Kidney (tissue), 14 donors: ENCODE results near the gene ZNF512. TPM values are rescaled to one million over a fixed set of nuclear protein-coding genes. Genes with fewer than 3 reads are reported as not detected.

ENCODE experiments used
- DNase-seq, 5 donors: peaks; one replicate each; pipeline ENCODE4 v3.0.0-alpha.2; 2013 to 2020
- FAIRE-seq: peaks from 2 replicates; lab custom pipeline; 2012; peaks lifted over from hg19 to GRCh38; lab: Jason Lieb, UNC
- H3K27ac ChIP-seq, 2 donors: one replicate each; pipeline ENCODE4 v1.7.0; 2013; ENCODE audit warnings: low read depth in 2 of 2, low read length in 2 of 2, inconsistent platforms in 1 of 2
- H3K27me3 ChIP-seq: one replicate; pipeline ENCODE4 v1.7.1; 2013; ENCODE audit warnings: low read length, inconsistent platforms; ENCODE audit not compliant: control insufficient read depth, insufficient read depth
- H3K36me3 ChIP-seq, 3 donors: one replicate each; pipeline versions ENCODE4 v1.7.0 to v1.7.1; 2013; ENCODE audit warnings: low read length in 3 of 3, control low read depth in 1 of 3, inconsistent platforms in 1 of 3; ENCODE audit not compliant: insufficient read depth in 3 of 3, control insufficient read depth in 2 of 3
- H3K4me1 ChIP-seq, 3 donors: one replicate each; pipeline versions ENCODE4 v1.7.0 to v1.7.1; 2013; ENCODE audit warnings: low read length in 3 of 3, inconsistent platforms in 1 of 3, low read depth in 1 of 3; ENCODE audit not compliant: control insufficient read depth in 2 of 3, insufficient read depth in 2 of 3
- H3K4me3 ChIP-seq, 3 donors: one replicate each; pipeline versions ENCODE4 v1.7.0 to v1.8.1; 2013; ENCODE audit warnings: low read length in 3 of 3, control low read depth in 1 of 3, inconsistent platforms in 1 of 3
- H3K9ac ChIP-seq, 3 donors: one replicate each; pipeline versions ENCODE4 v1.7.0 to v1.7.1; 2013; ENCODE audit warnings: low read length in 3 of 3, control low read depth in 1 of 3, inconsistent platforms in 1 of 3
- H3K9me3 ChIP-seq, 3 donors: one replicate each; pipeline versions ENCODE4 v1.7.0 to v1.7.1; 2013; ENCODE audit warnings: low read length in 3 of 3, control low read depth in 1 of 3, inconsistent platforms in 1 of 3; ENCODE audit not compliant: control insufficient read depth in 2 of 3, insufficient read depth in 1 of 3
- CTCF ChIP-seq: IDR thresholded peaks from 3 replicates; pipeline ENCODE4 v1.5.1; 2012; ENCODE audit warnings: mild to moderate bottlenecking, moderate library complexity, borderline replicate concordance; ENCODE audit not compliant: insufficient read depth; ENCODE audit errors: extremely low read depth
- intact Hi-C: fragments of 100-400 bp; cut with DNase I; formaldehyde crosslinking; loops from one replicate; pipeline ENCODE4 v1.11.1; 2022
- polyA plus RNA-seq: library from polyadenylated mRNA; stranded (reverse); fragments of 350-450 nt; fragmentation: Illumina TruSeq; extraction: RNeasy Lipid Tissue Mini Kit (QIAGEN cat#74804); gene quantifications from one replicate; pipeline ENCODE4 v1.2.3, GENCODE V29; 2014; ENCODE audit warnings: low read depth, low replicate concordance; ENCODE audit not compliant: insufficient read depth
- total RNA-seq: library from RNA; stranded (reverse); fragmentation: NEBNext Ultra II Directional; extraction: Animal tissue kit (Norgen Biotek cat#: 25700); gene quantifications from one replicate; pipeline ENCODE4 v1.2.1, GENCODE V29; 2021
- donor health status: control.
- donor health status: control.
- donor health status: control.
- donor health status: control.
- donor health status: control.
- donor health status: DM: yes; HTN: yes; CAD: no.
- donor health status: Normal renal cell carcinoma (clear cell type).

Gene ZNF512
- total and polyA plus RNA-seq, 2 donors from 2014 or later: 15.1 to 40.6 TPM

DNA sequence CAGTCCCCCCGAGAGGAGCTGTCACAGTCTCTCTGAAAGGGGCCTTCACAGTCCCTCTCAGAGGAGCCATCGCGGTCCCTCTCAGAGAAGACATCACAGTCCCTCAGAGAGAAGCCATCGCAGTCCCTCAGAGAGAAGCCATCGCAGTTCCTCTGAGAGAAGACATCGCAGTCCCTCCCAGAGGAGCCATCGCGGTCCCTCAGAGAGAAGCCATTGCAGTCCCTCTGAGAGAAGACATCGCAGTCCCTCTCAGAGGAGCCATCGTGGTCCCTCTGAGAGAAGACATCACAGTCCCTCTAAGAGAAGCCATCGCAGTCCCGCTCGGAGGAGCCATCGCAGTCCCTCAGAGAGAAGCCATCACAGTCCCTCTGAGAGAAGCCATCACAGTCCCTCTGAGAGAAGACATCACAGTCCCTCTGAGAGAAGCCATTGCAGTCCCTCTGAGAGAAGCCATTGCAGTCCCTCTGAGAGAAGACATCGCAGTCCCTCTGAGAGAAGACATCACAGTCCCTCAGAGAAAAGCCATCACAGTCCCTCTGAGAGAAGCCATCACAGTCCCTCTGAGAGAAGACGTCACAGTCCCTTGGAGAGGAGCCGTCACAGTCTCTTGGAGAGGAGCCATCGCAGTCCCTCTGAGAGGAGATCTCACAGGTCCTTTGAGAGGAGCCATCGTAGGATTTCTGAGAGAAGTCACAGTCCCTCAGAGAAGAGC lies 1.3 kb upstream of the ZNF512 start:
- H3K4me3 ChIP-seq: no peak overlapping the region
- no peak for FAIRE-seq
- H3K27ac ChIP-seq: no peak overlapping the region
- intact Hi-C loops: no loop called here
- H3K4me1 ChIP-seq: peaks cover 5 to 12% (median 7%) of the 10 kb centered on the region in 3 donors
- no peaks in the 10 kb centered on the region for H3K36me3 ChIP-seq
- H3K9ac ChIP-seq: no peak overlapping the region
- peaks cover 0 to 17% (median 2%) of the 10 kb centered on the region in 3 donors for H3K9me3 ChIP-seq
- H3K27me3 ChIP-seq: no peaks in the 10 kb centered on the region
- no peak for TF ChIP-seq CTCF
- no peak for DNase-seq

GRCh38 chr2:27582129-27582694 lies 630 bp upstream of the ZNF512 start:
- TF ChIP-seq CTCF: no peak
- FAIRE-seq: no peak
- peaks cover 0 to 12% (median 2%) of the 10 kb centered on the region in 3 donors for H3K9me3 ChIP-seq
- peak in 3 of 5 donors; percentile 1 to 59 (median 41) for DNase-seq
- H3K27me3 ChIP-seq: no peaks in the 10 kb centered on the region
- H3K27ac ChIP-seq: peak overlapping the region; percentile 25 to 32
- peaks cover 5 to 12% (median 7%) of the 10 kb centered on the region in 3 donors for H3K4me1 ChIP-seq
- no peaks in the 10 kb centered on the region for H3K36me3 ChIP-seq
- H3K9ac ChIP-seq: peak overlapping the region; percentile 10 to 95 (median 75)
- intact Hi-C loops: no loop called here
- peak overlapping the region; percentile 88 to 92 (median 92) for H3K4me3 ChIP-seq

DNA sequence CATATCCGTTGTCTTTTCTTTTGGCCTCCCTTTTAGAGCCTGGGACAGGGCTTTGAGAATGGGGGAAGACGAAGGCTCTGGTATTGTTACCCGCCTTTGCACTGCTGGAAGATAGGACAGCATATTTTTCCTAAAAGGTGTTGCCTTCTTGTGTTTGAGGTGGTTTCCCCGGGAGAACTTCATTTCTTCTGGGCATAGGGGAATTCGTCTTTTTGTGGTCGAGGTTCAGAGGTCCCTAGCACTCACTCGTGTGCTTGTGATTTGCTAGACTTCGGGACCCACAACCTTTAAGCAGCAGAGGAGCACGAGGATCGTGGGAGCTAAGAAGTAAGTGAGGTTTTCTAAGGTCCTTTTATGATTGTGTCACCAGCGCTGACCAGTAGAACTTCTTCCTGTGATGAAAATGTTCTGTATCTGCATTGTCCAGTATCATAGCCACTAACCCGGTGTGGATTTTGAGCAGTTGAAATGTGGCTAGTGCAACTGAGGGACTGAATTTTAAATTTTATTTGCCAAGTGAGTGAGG lies 611 bp downstream of the ZNF512 start:
- no peak for DNase-seq
- Histone ChIP-seq H3K36me3 (no peaks in the 10 kb centered on the region), H3K9me3 (peaks cover 0 to 7% (median 2%) of the 10 kb centered on the region in 3 donors), H3K27ac (peak overlapping the region in 1 of 2 donors; percentile 73), H3K4me3 (peak overlapping the region; percentile 88 to 92 (median 92)), H3K27me3 (no peaks in the 10 kb centered on the region), H3K9ac (peak overlapping the region; percentile 75 to 95 (median 85)), H3K4me1 (peaks cover 5 to 12% (median 7%) of the 10 kb centered on the region in 3 donors)
- TF ChIP-seq CTCF: no peak
- no peak for FAIRE-seq
- intact Hi-C loops: no loop called here
